HG02610 (cell line): ENCODE results near the gene GRIK3.

Experiments used
- ATAC-seq: cut with Tn5 transposase; IDR thresholded peaks from one replicate; pipeline ENCODE4 v1.9.1; 2021; ENCODE audit warnings: mild to moderate bottlenecking, moderate library complexity; ENCODE audit not compliant: unreplicated experiment

Gene GRIK3

DNA sequence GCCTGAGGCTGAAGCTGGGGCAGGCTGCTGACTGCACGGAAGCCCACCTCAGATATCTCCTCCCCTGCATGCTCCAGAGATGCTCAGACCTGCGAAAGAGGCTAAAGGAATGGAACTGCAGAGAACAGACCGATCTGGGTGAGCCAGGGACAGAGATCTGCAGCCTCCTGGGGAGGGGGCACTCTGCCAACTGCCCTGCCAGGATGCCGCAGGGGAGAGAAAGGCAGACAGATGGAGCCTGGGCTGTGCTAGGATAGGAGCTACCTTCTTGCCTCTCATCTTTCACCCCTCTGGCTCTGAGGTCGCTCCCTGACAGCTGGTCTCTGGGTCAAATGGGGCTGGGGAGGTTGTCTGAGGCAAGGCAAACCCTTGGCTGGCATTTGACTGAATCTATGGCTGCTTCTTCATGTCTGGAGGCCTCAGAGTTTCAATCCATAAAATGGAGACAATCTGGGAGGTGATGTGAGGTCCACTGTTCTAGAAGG, 238.2 kb downstream of the GRIK3 start:
- no peak for ATAC-seq

DNA sequence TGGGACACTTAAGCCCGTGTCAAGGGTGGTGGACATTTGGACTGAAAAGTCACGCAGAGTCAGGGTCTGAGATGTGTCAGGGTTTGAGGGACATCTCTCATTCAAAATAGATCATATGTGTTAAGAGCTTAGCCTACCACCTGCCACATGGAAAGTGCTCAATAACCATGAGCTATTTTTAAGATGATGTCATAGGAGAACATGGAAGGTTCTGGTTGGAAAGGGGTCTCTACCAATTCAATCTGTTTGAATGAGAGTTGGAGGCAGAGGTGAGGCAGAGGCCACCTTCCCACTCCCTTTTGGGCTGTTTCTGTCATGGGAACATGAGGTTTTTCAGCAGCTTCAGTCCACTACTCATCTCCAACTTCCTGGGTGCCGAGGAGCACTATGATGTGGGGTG, 239.9 kb downstream of the GRIK3 start:
- ATAC-seq: no peak

DNA sequence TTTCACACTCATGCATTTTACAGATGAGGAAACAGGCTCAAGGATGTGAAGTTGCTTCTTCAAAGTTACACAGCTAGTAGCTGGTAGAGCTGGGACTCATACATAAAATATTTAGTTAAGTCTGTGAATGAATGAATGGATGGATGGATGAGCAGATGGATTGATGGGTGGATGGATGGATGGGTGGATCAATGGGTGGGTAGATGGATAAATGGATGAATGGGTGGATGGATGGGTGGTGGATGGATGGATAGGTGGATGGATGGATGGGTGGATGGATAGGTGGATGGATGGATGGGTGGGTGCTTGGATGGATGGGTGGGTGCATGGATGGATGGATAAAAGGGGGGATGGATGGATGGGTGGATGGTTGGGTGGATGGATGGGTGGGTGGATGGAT, 240.9 kb downstream of the GRIK3 start:
- no peak for ATAC-seq

DNA sequence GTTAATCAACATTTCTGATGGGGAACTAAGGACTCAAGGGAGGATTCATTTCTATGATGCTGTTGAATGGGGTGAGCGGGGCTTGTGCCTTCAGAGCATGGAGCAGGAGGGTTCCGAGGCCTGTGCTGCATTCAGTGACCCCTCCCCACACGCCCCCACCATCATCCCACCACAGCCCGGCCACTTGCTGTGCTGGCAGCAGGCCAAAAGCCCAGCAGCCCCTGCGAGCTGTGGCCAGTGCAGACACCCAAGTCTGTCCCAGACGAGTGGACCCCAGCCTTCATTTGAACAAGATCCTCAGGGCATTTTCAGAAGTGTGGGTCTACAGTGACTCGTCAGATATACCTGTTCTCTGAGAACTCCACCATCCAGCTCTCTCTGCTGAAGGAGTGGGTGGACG, 242.0 kb downstream of the GRIK3 start:
- ATAC-seq: no peak

DNA sequence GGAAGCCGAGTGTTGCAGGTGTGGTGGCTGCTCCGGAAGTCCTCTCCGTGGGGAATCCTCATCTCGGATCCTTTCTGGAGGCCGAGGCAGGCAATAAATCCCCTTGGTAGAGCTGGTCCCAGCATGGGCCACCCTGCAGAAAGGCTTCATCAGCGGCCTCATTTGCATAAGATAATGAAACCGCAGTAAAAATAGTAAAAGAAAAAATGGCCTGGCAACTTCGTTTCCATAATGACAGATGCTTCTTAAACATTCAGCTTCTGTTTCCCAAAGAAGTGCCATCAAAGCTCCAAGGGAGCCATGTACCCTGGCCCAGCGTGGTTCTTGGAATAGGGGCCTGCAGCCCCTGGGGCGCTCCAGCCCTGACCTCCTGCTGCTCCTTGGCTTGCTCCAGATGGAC, 244.1 kb downstream of the GRIK3 start:
- no peak for ATAC-seq

DNA sequence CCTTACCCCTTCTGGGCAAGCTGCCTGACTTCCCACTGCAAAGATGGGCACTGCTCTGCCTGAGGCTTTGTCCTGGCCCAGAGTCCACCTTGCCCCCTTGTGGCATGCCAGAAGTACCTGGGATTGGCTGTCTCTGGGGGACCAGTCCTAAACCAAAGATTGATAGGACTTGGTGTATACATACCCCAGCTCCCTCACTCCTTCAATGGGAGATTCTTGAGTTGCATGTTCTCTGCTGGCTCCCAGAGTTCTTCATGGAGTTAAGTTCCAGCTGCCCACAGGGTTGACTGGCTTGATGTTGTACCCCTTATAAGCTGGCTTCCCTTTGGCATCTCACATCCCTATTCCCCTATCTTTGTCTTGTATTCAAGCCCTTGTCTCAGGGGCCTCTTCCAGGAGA, 244.8 kb downstream of the GRIK3 start:
- ATAC-seq: no peak

DNA sequence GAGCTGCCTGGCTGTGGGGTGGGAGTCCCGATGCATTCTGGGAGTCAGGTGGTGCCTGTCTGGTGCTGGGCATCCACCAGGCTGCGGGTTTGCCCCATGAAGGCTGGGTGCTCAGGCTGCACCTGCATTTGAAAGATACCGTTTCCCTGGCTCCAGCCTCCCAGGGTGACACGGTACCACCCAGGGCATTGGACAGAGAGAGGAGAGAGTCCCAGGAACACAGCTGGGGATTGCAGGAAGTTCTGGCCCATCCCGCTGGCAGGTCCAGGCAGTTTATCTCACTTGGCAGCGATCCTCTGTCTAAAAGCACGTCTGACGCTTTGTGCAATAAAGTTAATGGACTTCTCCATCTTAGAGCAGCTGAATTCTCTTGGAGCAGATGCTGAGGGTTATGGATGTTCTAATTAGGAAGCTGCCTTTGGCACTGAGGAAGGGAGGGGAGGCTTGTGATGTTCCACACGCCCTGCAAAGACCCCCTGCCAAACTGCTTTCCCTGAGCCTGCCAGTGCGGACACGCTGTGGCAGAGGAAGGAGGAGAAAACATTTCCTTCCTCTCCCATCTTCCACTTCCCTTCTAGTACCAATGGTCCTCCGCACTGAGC, 246.9 kb downstream of the GRIK3 start:
- no peak for ATAC-seq

DNA sequence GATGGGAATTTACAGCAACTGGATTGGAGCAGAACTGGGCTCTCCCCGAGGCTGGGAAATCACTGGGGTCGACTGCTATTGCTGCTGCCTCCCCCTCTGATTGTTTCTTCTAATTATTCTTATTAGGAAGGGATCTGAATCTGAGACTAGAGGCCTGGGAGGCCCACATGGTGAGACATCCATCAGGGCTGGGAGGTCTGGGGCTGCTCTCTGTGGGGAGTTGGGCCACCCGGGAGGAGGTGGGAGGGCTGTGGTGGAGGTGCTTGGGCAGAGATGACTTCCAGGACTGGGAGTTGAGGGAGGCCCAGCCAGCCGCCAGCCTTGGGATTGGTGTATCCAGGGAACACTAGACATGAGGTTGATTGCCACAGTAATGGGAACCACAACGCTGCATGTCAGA, 247.9 kb downstream of the GRIK3 start:
- no peak for ATAC-seq

DNA sequence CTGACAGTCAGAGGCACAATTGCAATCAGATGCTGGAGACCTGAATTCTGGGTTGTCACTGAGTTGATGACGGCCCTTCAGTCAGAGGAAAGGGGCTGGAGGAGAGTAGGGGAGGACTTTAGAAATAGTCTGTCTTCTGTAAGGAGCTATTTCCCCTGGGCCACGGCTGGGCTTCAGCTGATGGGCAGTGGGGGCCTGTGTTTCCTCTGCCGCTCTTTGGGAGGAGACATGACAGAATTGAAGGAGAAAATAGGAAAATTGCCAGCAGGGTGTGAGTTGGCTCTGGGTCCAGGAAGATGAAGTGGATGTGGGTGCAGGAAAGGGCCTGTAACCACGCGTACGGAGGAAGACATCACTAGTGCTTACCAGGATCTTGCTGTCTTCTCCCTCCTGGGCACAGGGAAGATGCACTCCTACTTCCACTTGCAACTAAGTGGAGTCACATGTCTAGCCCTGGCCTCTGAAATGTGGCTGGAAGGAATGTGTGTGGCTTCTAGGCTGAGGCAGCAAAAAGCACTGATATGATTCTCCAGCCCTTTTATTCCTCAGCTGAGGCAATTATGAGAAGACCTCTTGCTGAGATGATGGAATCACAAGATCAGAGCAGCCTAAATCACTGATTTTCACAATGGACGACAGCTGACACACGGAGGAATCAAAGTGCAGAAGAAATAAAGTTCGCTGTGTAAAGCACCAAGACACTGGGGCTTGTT, 250.0 kb downstream of the GRIK3 start:
- no peak for ATAC-seq

DNA sequence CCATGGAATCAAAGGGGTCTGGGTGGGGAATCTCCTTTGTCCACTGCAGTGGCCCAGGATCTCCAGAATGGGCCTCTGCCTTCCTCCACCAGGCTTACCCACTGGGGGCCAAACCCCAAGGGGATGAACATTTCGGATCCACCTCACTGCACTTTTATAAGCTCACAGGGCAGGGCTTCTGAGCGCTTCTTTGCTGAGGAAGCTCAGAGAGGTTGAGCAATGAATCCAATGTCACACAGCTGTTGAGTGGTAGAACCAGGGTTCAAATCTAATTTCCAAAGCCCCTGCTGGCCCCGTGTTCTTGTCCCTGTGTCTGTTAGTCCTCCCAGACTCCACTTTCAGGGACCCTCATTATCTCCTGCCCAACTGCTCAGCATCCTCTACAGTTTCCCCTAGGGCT, 250.8 kb downstream of the GRIK3 start:
- ATAC-seq: no peak

DNA sequence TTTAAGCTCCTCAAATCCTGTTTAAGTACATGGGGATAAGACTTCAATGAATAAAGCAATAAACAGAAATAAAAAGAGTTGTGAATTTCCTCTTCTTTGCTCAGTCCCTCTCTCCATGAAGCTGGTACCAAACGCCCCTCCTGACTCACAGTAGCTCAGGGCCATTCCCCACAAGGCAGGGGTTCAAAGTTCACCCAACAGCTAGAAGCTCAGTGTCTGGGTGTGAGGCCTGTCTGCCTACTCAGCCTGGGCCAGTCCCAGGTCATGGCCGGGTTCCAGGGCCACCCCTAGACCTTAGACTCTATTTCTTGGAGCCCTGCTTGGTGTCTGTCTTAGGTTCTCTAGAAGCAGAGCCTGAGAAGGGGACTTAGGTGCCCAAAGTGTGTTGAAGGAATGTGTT, 251.5 kb downstream of the GRIK3 start:
- no peak for ATAC-seq

DNA sequence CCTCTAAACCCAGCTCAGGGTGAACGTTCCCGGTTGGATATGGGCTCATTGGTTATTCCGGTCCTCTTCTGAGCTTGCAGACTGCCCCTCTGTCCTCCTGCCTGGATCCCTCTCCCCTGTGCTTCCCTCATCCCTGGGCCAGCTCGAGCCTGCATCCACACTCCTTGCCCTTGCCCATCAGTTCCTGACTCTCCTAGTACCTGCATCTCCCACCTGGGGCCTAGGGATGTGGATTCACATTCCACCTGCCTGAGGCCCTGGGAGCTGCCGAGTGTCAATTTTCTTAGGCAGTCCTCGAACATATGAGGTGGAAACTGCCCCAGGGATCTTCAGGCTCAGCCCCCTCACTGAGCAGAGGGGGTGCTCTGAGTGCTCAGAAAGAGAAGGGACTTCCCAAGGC, 252.2 kb downstream of the GRIK3 start:
- ATAC-seq: no peak

DNA sequence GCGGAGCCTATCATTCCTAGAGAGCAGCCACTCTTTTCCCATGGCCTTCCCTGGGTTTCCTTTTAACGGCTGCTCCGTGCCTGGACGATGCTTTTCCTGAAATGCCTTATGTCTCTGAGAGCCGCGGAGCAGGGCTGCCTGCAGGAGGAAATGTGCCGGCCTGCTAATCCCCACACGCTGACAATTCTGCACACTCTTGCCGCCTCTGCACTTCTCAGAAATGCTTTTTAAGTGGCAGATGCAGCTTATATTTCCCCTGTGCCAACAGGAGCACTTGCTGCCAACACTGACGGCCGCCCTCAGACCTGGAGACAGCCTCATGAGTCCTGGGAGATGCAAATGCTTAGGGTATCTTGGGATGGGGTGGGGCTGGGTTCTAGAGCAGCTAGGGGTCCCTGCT, 253.2 kb downstream of the GRIK3 start:
- ATAC-seq: no peak

DNA sequence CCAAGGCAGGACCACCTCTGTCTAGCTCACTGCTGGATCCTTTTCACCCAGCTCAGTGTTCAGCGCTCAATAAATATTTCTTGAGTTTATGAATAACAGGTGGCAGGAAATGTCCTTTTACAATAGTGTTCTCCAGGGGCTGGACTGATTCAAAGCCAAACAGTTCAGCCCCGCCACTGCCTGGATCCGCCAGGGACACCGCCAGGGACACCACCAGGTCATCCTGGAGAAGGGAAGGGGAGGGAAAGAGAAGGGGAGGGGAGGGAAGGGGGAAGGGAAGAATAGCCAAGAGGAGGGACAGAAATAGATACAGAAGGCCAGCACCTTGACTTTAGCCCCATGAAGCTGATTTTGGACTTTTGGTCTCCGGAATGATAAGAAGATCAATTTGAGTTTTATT, 255.6 kb downstream of the GRIK3 start:
- ATAC-seq: no peak

DNA sequence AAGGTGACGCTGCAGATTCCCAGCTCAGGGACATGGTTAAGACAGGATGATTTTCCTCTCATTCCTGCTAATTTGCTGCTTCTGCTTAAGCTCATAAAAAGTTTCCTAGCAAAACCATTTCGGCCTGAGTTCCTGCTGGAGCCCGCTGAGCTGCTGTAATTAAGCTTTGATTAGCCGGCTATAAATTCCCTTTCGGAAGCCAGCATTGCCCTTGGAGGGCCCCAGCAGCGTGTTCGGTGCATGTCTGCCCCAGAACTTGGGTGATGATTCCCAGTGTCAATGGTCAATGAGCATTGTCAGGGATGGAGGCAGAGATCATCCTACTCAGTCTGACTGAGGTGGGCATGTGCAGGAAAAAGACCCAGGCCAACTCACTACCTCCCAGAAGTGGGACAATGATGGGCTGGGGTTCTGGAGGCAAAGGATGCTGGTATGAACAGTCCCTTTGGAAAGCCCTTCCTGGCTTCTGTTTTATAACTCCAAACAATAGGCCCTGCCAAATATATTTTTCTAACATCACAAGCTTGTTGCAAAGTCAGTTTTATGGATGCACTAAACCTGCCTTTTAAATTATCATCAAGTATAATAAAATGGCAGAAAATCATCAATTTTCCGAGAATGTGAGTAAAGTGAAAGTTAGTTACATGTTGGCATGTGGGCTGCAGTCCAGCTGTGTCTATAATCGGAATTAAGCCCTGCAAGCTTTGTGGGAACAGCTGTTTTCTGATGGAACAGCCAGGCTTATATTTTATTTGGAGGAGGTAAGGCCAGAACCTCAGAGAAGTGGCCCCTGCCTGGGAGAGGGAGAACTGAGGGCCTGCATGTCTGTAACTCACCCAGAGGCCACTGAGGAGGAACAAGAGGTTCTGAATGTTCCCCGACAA, 257.1 kb downstream of the GRIK3 start:
- ATAC-seq: no peak

DNA sequence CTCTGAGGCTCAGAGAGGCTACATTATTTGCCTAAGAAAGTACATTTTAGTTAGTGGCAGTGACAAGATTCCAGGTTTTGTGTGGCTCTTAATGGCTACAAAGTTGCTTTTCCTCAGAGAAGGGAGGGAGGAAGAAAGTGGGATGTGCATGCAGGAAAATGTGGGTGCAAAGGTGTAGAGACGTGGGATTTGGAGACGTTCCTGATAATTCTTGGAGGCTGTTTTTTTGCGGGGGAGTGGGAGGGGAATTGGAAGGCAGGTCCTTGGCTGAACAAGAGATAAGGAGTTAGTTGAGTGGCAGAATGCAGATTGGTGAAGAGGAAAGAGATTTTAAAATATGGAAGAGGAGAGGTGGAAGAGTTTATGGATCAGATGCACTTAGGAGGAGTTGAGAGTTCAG, 258.1 kb downstream of the GRIK3 start:
- ATAC-seq: no peak

DNA sequence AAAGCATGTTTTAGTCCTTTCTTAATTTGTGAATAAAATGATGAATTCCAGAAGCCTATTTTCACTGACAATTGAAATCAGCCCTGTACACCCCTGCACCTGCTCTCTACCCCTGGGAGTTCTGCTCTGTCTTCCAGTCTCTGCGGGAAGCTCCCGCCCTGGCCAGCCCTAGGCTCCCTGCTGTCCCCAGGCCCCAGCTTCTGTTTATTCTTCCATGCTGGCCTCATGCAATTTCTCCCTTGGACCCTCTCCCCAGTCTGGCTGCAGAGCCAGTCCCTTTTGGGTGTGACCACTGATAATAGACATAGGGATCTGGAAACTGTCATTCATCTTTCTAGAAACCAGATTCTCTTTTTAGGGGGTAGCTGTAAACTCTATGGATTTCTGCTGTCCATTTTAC, 258.6 kb downstream of the GRIK3 start:
- ATAC-seq: no peak

DNA sequence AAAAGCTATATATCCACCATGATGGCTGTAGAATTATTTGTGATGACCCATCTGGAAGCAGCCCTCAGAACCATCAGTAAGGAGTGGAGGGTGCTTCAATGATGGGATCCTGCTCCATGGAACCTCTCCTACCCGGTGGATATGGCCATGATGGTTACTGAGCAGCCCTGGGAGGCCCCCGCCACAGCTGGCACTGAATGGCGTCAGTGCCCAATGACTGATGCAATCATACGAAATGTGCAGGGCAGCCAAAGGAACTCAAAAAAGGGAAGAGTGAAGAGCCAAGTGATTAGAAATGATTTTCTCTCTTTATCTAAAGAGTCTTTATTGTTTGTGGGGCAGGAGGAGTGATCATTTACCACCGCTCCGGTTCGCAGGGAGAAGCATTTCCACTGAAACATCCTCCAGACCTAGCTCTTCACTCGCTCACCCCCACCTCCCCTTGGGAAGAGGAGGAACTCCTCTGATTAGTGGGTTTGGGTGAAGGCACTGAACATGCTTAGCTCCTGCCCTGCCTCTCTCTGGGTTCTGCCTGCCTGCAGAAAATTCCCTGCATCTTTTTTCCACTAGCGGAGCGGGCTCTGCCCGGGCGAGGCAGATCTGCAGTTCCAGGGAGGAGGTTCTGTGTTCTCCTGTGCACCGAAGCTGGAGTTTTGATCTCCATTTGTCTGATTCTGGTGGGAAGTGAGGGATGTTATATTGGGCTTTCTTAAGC, 260.3 kb downstream of the GRIK3 start:
- ATAC-seq: no peak

DNA sequence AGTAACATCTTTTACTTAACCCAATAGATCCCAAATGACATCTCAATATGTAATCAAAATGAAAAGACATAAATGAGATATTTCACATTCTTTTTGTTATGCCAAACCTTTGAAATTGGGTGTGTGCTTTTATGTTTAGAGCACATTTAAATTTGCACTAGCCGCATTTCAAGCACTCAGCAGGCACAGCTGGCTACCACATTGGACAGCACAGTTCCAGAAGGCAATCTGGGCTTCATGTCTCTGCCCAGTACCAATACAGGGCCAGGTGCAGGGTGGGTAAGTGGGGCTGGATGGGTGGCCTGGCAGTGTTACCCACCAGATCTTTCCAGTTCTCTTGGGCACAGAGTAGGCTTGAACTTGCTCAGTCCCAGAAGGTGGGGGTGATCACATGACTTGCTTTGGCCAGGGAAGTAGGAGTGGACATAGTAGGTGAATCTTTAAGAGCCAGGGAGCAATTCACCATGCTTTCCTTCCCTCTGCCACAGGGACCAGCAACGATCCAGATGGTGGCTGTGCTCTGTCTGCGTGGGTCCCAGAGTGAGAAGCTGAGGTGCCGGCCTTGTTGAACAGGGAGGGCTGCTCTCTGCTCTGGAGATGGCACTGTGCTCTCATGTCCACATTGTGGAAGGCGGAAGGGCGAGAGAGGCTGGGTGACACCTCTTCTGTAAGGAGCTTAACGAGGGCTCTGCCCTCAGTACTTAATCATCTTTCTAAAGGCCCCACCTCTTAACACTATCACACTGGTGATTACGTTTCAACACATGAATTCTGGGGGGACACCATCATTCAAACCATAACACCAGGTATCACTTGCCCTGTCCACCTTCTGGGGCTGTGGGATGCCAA, 261.4 kb downstream of the GRIK3 start:
- no peak for ATAC-seq

DNA sequence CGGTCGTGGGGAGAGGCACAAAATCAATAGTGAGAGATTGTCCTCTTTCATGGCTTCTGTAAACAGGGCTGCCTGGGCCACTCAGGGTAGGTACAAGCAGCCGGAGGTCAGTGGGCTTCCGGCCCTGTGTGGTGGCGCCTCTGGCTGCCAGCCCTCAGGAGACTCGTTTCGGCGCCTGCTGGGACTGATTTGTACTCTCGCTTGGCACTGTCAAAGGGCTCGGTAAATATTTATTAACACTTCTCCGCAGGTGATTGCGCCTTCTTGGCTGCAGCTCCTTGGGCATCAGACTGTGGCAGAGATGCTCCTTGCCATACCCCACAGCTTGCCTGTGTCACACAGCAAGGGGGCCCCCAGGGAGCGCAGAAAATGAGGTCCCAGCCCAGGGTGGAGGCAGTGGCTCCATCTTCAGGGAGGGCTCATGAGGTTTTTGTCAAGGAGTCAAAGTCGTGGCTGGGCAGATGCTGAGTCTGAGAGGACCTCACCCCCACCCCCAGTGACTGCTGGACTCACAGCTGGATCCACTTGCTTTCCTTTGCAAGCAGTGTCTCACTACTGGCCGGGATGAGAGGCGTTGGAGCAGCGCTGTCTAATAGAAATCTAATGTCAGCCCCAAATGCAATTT, 262.5 kb downstream of the GRIK3 start:
- no peak for ATAC-seq
